Kidney (tissue), 14 donors: Measurements from ENCODE around the gene CXADR. TPM values are rescaled to one million over a fixed set of nuclear protein-coding genes. Genes with fewer than 3 reads are reported as not detected.
"Not testable (repeated sequence)": the region's sequence is repeated elsewhere in the genome, so short reads cannot be mapped to it uniquely, and the experiment has no call there.

Experiments
- DNase-seq, 5 donors: peaks; one replicate each; pipeline ENCODE4 v3.0.0-alpha.2; 2013 to 2020
- FAIRE-seq: peaks from 2 replicates; lab custom pipeline; 2012; peaks lifted over from hg19 to GRCh38; lab: Jason Lieb, UNC
- H3K27ac ChIP-seq, 2 donors: one replicate each; pipeline ENCODE4 v1.7.0; 2013; ENCODE audit warnings: low read depth in 2 of 2, low read length in 2 of 2, inconsistent platforms in 1 of 2
- H3K27me3 ChIP-seq: one replicate; pipeline ENCODE4 v1.7.1; 2013; ENCODE audit warnings: low read length, inconsistent platforms; ENCODE audit not compliant: control insufficient read depth, insufficient read depth
- H3K36me3 ChIP-seq, 3 donors: one replicate each; pipeline versions ENCODE4 v1.7.0 to v1.7.1; 2013; ENCODE audit warnings: low read length in 3 of 3, control low read depth in 1 of 3, inconsistent platforms in 1 of 3; ENCODE audit not compliant: insufficient read depth in 3 of 3, control insufficient read depth in 2 of 3
- H3K4me1 ChIP-seq, 3 donors: one replicate each; pipeline versions ENCODE4 v1.7.0 to v1.7.1; 2013; ENCODE audit warnings: low read length in 3 of 3, inconsistent platforms in 1 of 3, low read depth in 1 of 3; ENCODE audit not compliant: control insufficient read depth in 2 of 3, insufficient read depth in 2 of 3
- H3K4me3 ChIP-seq, 3 donors: one replicate each; pipeline versions ENCODE4 v1.7.0 to v1.8.1; 2013; ENCODE audit warnings: low read length in 3 of 3, control low read depth in 1 of 3, inconsistent platforms in 1 of 3
- H3K9ac ChIP-seq, 3 donors: one replicate each; pipeline versions ENCODE4 v1.7.0 to v1.7.1; 2013; ENCODE audit warnings: low read length in 3 of 3, control low read depth in 1 of 3, inconsistent platforms in 1 of 3
- H3K9me3 ChIP-seq, 3 donors: one replicate each; pipeline versions ENCODE4 v1.7.0 to v1.7.1; 2013; ENCODE audit warnings: low read length in 3 of 3, control low read depth in 1 of 3, inconsistent platforms in 1 of 3; ENCODE audit not compliant: control insufficient read depth in 2 of 3, insufficient read depth in 1 of 3
- intact Hi-C: fragments of 100-400 bp; cut with DNase I; formaldehyde crosslinking; loops from one replicate; pipeline ENCODE4 v1.11.1; 2022
- polyA plus RNA-seq: library from polyadenylated mRNA; stranded (reverse); fragments of 350-450 nt; fragmentation: Illumina TruSeq; extraction: RNeasy Lipid Tissue Mini Kit (QIAGEN cat#74804); gene quantifications from one replicate; pipeline ENCODE4 v1.2.3, GENCODE V29; 2014; ENCODE audit warnings: low read depth, low replicate concordance; ENCODE audit not compliant: insufficient read depth
- total RNA-seq: library from RNA; stranded (reverse); fragmentation: NEBNext Ultra II Directional; extraction: Animal tissue kit (Norgen Biotek cat#: 25700); gene quantifications from one replicate; pipeline ENCODE4 v1.2.1, GENCODE V29; 2021
- TF ChIP-seq, protein P1 (sequence below): IDR thresholded peaks from 3 replicates; pipeline ENCODE4 v1.5.1; 2012; ENCODE audit warnings: mild to moderate bottlenecking, moderate library complexity, borderline replicate concordance; ENCODE audit not compliant: insufficient read depth; ENCODE audit errors: extremely low read depth
- donor health status: control.
- donor health status: control.
- donor health status: control.
- donor health status: control.
- donor health status: control.
- donor health status: DM: yes; HTN: yes; CAD: no.
- donor health status: Normal renal cell carcinoma (clear cell type).

CXADR gene
- total and polyA plus RNA-seq, 2 donors from 2014 or later, result 5.2 to 34.4 TPM

GRCh38 chr21:17514124-17514845 lies 1.4 kb downstream of the CXADR start:
- intact Hi-C loops, result no loop called here
- FAIRE-seq (no peak), DNase-seq (peak in 3 of 5 donors; percentile 35 to 39 (median 36))
- Histone ChIP-seq H3K27ac (no peak overlapping the region), H3K36me3 (no peaks in the 10 kb centered on the region), H3K27me3 (peaks cover 4% of the 10 kb centered on the region), H3K4me1 (peaks cover 0 to 2% (median 0%) of the 10 kb centered on the region in 3 donors), H3K9me3 (no peaks in the 10 kb centered on the region), H3K9ac (peak overlapping the region; percentile 32 to 73 (median 42)), H3K4me3 (peak overlapping the region; percentile 61 to 83 (median 75))
- TF ChIP-seq, protein P1, sequence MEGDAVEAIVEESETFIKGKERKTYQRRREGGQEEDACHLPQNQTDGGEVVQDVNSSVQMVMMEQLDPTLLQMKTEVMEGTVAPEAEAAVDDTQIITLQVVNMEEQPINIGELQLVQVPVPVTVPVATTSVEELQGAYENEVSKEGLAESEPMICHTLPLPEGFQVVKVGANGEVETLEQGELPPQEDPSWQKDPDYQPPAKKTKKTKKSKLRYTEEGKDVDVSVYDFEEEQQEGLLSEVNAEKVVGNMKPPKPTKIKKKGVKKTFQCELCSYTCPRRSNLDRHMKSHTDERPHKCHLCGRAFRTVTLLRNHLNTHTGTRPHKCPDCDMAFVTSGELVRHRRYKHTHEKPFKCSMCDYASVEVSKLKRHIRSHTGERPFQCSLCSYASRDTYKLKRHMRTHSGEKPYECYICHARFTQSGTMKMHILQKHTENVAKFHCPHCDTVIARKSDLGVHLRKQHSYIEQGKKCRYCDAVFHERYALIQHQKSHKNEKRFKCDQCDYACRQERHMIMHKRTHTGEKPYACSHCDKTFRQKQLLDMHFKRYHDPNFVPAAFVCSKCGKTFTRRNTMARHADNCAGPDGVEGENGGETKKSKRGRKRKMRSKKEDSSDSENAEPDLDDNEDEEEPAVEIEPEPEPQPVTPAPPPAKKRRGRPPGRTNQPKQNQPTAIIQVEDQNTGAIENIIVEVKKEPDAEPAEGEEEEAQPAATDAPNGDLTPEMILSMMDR, result no peak

DNA sequence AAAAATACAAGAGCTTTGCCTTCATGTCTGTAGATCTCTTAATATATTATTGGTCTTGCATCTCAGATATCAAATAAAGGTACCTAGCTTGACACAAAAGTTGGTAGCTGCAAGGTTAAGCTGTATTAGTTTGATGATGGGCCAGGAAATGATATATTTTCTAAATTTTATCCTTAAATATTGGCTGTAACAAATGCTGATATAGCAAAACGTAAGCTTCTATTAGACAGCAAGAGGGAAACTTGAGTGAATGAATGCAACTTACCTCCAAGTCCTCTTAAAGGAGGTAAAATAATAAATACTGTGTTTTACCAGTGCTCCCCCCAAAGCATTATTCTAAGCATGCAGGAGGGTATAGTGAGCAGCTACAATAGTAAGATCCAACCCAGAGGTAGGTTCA lies 4.2 kb downstream of the CXADR start:
- H3K4me3 ChIP-seq, H3K36me3 ChIP-seq, H3K27me3 ChIP-seq, H3K9ac ChIP-seq, H3K9me3 ChIP-seq, intact Hi-C loops, DNase-seq, FAIRE-seq, H3K4me1 ChIP-seq, H3K27ac ChIP-seq: not testable (repeated sequence)

GRCh38 chr21:17519208-17519738 lies 6.4 kb downstream of the CXADR start:
- intact Hi-C loops, result no loop called here
- no peak for DNase-seq
- Histone ChIP-seq H3K27ac (no peak overlapping the region), H3K9ac (no peak overlapping the region), H3K4me1 (no peaks in the 10 kb centered on the region), H3K9me3 (no peaks in the 10 kb centered on the region), H3K4me3 (no peak overlapping the region), H3K27me3 (peaks cover under 1% of the 10 kb centered on the region), H3K36me3 (no peaks in the 10 kb centered on the region)
- no peak for FAIRE-seq
- TF ChIP-seq, protein P1, result no peak

GRCh38 chr21:17519965-17520609 lies 7.2 kb downstream of the CXADR start:
- H3K4me3 ChIP-seq, result no peak overlapping the region
- no peaks in the 10 kb centered on the region for H3K36me3 ChIP-seq
- FAIRE-seq, result no peak
- no peak for DNase-seq
- TF ChIP-seq, protein P1, result no peak
- no peak overlapping the region for H3K9ac ChIP-seq
- no peak overlapping the region for H3K27ac ChIP-seq
- no peaks in the 10 kb centered on the region for H3K9me3 ChIP-seq
- H3K4me1 ChIP-seq, result no peaks in the 10 kb centered on the region
- intact Hi-C loops, result no loop called here
- no peaks in the 10 kb centered on the region for H3K27me3 ChIP-seq
